ENCODE measurements around the gene GLRX5. TPM values are rescaled to one million over a fixed set of nuclear protein-coding genes. Genes with fewer than 3 reads are reported as not detected.

GLRX5 gene
- total RNA-seq, 4 donors from 2014 or later: 11.6 to 177 (median 38.2) TPM

DNA sequence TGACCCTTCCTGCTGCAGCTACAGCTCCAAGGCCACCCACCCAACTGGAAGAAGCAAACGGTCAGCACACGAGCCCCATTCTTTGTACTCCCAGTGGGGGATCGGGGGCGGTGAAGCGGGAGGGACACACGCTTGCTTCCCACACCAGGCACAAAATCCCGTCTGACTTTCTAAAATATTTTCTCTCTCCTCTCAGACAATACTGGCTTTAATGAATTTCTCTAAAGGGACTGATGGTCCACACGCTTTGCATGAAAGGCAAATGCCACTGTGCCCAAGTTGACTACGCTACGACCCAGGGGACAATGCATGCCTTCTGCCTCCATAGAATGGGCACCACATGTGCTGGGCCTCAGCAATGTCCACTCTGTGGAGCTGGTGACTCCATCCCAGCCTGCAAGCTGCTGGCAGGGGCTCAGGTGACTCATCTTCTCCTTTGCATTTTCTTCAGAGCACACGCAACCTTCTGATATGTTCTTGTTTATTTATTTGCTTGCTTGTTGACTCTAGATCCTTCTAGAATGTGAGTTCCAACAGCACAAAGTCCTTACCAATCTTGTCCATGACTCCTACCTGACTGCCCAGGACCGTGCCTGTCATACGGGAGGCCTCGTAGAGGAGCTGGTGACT, 34.0 kb upstream of the GLRX5 start:
- WGBS, 2 donors (ENCODE audit: low coverage in 1 of 2): 64 to 86% methylated on average over 9 to 14 of the region's 14 CpGs
- H3K27ac ChIP-seq: peak overlapping the region; percentile 4 to 31 (median 14)
- H3K36me3 ChIP-seq: no peaks in the 10 kb centered on the region
- H3K4me1 ChIP-seq: peaks cover 21 to 61% (median 38%) of the 10 kb centered on the region in 4 donors
- TF ChIP-seq POLR2AphosphoS5 (IDR thresholded peaks at IDR 0.05) (peak in 1 of 3 donors; percentile 27), POLR2A (IDR thresholded peaks at IDR 0.05) (no peak)
- TF ChIP-seq, protein P1, sequence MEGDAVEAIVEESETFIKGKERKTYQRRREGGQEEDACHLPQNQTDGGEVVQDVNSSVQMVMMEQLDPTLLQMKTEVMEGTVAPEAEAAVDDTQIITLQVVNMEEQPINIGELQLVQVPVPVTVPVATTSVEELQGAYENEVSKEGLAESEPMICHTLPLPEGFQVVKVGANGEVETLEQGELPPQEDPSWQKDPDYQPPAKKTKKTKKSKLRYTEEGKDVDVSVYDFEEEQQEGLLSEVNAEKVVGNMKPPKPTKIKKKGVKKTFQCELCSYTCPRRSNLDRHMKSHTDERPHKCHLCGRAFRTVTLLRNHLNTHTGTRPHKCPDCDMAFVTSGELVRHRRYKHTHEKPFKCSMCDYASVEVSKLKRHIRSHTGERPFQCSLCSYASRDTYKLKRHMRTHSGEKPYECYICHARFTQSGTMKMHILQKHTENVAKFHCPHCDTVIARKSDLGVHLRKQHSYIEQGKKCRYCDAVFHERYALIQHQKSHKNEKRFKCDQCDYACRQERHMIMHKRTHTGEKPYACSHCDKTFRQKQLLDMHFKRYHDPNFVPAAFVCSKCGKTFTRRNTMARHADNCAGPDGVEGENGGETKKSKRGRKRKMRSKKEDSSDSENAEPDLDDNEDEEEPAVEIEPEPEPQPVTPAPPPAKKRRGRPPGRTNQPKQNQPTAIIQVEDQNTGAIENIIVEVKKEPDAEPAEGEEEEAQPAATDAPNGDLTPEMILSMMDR (IDR thresholded peaks at IDR 0.05): no peak
- no peak for DNase-seq
- no peaks in the 10 kb centered on the region for H3K9me3 ChIP-seq
- no peak overlapping the region for H3K4me3 ChIP-seq
- H3K27me3 ChIP-seq: no peaks in the 10 kb centered on the region
- in situ Hi-C loops (cut with MboI; ENCODE audit: low pct_ligation_motif_present in 1 of 4, low pct_unique_long_range_greater_than_20kb in 1 of 4, low sequenced_read_pairs in 3 of 4): no loop called here
- intact Hi-C loops (cut with DNase I; ENCODE audit: low total_unique reads): no loop called here

DNA sequence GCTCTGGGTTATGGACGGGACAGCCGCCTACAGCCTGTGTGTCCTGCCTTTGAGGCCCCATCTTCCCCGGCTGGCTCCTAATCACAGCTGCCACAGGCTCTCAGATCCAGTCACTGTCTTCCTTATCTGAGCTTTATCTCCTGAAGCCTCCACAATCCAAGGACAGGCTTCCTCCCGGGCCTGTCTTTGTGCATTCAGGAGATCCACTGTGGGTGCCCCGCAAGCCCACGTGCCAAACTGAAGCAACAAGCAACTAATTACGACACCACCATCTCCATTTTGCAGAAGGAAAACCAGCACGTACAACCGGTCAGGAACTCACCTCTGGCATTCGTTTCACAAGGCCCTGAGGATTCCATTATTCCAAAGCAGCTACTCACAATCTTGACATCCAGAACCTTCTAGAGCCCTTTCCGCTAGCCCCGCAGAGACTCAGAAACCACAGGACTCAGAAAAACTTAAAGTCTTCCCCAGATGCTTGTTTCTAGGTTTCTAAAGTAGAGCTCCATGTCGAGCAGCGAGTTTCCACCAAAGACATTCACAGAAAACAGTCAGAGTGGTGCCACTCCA, 32.4 kb upstream of the GLRX5 start:
- intact Hi-C loops (cut with DNase I; ENCODE audit: low total_unique reads) (no loop called here), in situ Hi-C loops (cut with MboI; ENCODE audit: low pct_ligation_motif_present in 1 of 4, low pct_unique_long_range_greater_than_20kb in 1 of 4, low sequenced_read_pairs in 3 of 4) (no loop called here)
- no peaks in the 10 kb centered on the region for H3K27me3 ChIP-seq
- TF ChIP-seq, protein P1 (IDR thresholded peaks at IDR 0.05): no peak
- TF ChIP-seq POLR2A (IDR thresholded peaks at IDR 0.05) (no peak), POLR2AphosphoS5 (IDR thresholded peaks at IDR 0.05) (no peak), EP300 (IDR thresholded peaks at IDR 0.05; ENCODE audit: low read depth) (no peak)
- peak overlapping the region in 2 of 4 donors; percentile 18 to 59 for H3K27ac ChIP-seq
- 89 to 100% methylated on average over 1 to 14 of the region's 14 CpGs for WGBS, 2 donors (ENCODE audit: low coverage in 1 of 2)
- no peaks in the 10 kb centered on the region for H3K9me3 ChIP-seq
- DNase-seq: no peak
- no peaks in the 10 kb centered on the region for H3K36me3 ChIP-seq
- no peak overlapping the region for H3K4me3 ChIP-seq
- peaks cover 9 to 55% (median 28%) of the 10 kb centered on the region in 4 donors for H3K4me1 ChIP-seq

DNA sequence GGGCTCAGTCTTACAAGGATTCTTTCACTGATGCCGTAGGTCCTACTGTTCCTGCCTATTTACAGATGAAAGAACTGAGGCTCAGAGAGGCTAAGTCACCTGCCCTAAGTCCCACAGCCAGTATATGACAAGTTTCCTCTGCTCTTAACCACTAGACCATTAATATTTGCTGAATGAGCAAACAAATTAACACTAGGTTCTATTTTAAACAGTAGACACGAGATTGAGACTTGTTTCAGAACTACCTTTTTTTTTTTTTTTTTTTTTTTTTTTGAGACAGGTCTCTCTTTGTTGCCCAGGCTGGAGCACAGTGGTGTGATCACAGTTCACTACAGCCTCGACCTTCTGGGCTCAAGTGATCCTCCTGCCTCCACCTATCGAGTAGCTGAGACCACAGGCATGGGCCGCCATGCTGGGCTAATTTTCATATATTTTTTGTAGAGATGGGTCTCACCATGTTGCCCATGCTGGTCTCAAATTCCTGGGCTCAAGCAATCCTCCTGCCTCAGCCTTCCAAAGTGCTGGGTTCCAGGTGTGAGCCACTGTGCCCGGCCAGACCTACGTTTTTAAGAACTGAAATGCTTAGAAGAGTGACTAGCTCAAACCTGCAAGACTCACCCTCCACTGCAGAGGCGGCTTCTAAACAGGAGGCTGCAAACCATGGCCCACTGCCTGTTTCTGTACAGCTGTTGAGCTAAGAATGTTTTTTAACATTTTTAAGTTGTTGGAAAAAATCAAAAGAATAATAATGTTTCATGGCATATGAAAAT, 31.3 kb upstream of the GLRX5 start:
- in situ Hi-C loops (cut with MboI; ENCODE audit: low pct_ligation_motif_present in 1 of 4, low pct_unique_long_range_greater_than_20kb in 1 of 4, low sequenced_read_pairs in 3 of 4) (no loop called here), intact Hi-C loops (cut with DNase I; ENCODE audit: low total_unique reads) (no loop called here)
- Histone ChIP-seq H3K4me3 (no peak overlapping the region), H3K27me3 (no peaks in the 10 kb centered on the region), H3K27ac (peak overlapping the region in 1 of 4 donors; percentile 59), H3K9me3 (no peaks in the 10 kb centered on the region), H3K36me3 (no peaks in the 10 kb centered on the region), H3K4me1 (peaks cover 5 to 46% (median 32%) of the 10 kb centered on the region in 4 donors)
- TF ChIP-seq POLR2AphosphoS5 (IDR thresholded peaks at IDR 0.05) (no peak), EP300 (IDR thresholded peaks at IDR 0.05; ENCODE audit: low read depth) (no peak), POLR2A (IDR thresholded peaks at IDR 0.05) (no peak)
- TF ChIP-seq, protein P1 (IDR thresholded peaks at IDR 0.05): no peak
- 63% methylated on average over 8 of the region's 8 CpGs; no CpG with 5 or more reads in 1 of the 2 donors for WGBS, 2 donors (ENCODE audit: low coverage in 1 of 2)
- no peak for DNase-seq
